NCI-H128 (cell line): ENCODE data around the gene DLL1.

Experiments
- DNase-seq: peaks from one replicate; lab custom pipeline; 2025; ENCODE audit not compliant: unreplicated experiment; lab: John Stamatoyannopoulos, UW

Gene DLL1

DNA sequence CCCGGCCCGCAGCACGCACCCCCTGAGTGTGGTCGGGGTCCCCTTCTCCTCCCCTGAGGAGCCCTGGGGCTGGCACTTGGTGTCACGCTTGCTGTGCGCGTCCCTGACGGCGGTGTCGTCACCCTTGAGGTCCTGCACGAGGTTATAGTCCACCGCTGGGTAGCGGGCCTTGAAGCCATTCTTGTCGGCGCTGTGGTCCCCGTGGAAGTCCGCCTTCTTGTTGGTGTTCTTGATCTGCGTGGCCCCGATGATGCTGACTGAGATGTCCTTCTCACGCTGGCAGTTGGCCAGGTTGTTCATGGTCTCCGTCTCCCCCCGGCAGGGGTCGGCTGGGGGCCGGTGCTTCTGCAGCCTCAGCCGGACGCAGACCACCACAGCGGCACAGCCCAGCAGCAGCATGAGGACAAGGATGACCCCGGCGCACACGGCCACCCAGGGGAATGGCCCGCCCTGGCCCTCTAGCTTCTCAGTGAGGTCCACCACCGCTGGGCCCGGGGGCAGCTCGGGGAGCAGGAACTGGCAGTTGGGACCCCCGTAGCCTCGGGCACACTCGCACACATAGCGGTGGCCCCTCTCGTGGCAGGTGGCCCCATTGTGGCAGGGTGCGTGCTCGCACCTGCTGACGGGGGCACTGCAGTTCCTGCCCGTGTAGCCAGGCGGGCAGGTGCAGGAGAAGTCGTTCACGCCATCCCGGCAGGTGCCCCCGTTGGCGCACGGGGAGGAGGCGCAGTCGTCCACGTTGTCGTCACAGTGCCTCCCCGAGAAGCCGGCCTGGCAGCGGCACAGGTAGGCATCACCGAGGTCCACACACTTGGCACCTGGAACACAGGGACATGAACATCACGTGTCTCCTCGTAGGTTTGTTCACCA lies 7.4 kb downstream of the DLL1 start:
- DNase-seq, result no peak

- DNase-seq, result no peak
These were observed 8.2 kb downstream of the DLL1 start for GRCh38 chr6:170282512-170283158.

- DNase-seq, result no peak
These were observed 9.3 kb downstream of the DLL1 start for GRCh38 chr6:170281331-170282292.

DNA sequence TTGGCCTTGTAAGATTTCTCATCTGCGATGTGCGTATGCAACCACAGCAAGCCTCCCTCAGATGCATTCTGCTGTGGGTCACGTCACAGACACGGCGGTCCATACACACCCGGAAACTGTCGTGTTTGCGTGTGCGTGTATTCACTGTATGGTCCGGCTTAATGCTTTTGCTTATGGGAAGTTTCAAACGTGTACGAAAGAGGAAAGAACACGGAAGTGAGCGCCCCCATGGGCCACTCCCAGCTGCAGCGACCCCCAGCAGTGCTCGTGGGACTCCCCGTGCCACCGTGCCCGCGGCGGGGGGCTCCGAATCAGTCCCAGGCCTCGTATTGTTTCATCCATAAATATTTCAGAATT lies 10.2 kb downstream of the DLL1 start:
- no peak for DNase-seq

DNA sequence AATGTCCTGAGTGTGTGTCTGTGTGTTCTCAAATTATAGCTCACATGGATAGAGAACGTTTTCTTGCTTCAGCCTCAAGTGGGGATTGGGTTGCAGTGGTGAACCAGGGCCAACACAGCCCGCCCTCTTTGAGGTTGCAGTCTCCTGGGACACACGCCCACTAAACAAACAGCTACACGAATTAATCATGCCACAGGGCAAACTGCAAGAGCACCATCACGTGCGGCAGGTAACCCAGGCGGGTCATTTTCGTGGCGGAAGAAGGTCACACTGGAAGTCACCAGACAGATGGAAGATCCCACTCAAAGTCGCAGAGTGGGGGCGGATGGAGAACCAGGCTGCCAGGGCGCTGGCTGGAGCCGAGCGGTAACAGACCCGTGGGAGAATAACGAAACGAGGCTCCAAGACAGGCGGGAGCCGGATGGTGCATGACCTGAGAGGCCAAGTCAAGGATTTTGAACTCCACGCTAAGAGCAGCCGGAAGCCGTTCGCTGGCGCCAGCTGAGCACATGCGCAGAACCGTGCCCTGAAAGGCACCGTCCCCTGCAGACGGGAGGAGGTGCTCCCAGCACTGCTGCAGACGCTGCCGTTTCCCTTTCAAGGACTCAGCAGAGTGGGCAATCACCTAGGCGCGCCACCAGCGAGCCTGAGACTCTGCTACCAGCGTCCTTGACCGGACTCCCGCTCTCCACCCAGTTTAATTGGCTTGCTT lies 10.7 kb downstream of the DLL1 start:
- peak; percentile 91 for DNase-seq

- DNase-seq, result no peak
These were observed 11.5 kb downstream of the DLL1 start for GRCh38 chr6:170279426-170279825.

DNA sequence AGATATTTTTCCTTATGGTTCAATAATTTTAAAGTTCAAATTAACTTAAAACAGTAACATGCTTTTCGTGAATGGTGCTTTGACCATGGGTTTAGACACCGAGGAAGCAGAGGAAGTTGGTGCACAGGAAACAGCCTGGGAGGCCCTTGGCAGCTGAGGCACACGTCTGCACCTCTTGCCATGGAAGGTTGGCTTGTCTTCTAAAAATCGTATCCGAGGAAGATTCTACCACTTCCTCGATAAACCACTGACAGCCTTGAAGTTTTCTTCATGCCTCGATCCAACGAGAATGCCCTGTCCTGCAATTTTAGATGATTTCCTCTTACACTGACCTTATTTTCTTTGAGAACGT lies 12.2 kb downstream of the DLL1 start:
- no peak for DNase-seq

- DNase-seq, result no peak
These were observed 12.8 kb downstream of the DLL1 start for GRCh38 chr6:170277893-170278742.

DNA sequence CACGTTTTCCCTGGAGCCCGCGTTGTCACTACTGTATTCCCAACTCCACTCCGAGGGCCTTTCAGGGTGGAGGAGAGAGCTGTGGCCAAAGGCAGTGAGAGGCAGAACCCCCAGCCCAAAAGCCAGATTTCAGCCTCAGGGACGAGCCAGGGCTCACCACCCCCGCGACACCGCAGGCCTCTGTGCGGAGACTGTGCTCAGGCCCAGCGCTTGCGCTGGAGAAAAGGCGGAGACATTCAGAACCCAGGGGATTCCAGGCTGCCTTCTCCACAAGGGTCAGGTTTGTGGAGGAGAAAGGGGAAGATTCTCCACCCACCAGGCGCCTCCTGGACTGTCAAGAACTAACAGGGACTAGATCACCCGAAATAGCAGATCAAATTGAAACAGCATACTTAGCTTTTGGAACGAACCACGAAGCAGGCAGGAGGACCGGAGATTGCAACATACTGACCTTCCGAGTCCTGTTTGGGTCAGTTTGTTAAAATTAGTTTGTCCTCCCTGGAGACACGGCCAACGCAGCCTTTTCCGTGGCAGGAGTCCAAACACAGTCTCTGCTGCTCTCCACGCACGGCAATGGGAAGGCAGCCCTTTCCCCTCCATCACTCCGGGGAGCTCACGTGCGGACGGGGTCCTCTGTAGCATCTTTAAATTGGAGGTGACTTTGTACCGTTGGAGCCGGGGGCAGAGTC lies 14.4 kb downstream of the DLL1 start:
- no peak for DNase-seq

DNA sequence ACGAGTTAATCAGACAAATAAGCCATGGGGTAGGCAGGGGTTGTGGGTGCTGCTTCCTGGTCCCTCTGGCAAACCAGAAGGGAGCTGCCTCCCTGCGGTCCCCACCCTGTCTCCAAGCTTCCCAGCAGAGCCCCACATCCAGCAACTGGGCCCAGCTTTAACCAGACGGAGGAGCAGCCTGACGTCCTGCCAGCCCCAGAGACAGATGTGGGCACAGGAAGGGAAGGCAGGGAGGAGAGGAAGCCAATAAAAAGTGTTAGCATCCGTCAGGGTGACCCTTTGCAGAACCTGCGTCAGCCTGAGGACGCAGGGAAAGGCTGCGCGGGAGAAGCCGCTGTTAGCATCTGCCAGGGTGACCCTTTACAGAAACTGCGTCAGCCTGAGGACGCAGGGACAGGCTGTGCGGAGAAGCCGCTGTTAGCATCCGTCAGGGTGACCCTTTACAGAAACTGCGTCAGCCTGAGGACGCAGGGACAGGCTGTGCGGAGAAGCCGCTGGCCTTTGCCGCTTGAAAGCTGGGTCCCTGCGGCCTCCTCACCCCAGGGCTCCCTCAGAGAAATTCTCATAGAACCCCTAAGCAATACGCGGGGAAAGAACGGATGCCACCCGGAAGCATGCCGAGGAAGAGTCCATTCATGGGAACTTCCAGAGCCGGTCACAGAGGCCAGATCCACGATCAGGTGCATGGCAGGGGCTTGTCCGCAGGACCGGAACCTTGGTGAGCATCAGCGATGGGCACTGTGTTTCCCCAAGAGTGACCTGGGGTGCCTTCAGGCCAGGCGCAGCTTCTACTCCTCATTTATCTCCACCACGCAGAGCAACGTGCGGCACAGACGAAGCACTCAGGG lies 15.9 kb downstream of the DLL1 start:
- DNase-seq, result no peak

GRCh38 chr6:170273681-170274080 lies 17.2 kb downstream of the DLL1 start:
- DNase-seq, result no peak

DNA sequence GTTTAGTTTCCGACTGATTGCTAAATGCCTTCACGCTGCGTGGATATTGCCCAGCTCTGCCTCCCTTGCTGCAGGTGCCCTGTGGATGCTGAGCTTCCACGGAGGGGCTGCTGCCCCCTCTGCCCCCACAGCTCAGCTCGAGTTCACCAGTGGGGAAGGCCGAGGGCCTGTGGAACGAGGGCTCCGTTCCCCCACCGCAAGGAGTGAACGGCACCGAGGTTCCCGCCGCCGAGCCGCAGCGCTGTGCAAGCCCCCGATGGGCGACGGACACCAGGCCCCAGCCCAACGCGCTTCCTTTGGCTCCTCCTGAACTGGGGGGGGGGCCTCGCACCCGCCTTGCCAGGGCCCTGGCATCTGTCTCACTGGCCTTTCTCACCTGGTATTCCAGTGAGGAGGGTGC lies 17.7 kb downstream of the DLL1 start:
- DNase-seq, result no peak

- DNase-seq, result no peak
These were observed 18.4 kb downstream of the DLL1 start for GRCh38 chr6:170272341-170273065.

GRCh38 chr6:170271771-170272314 lies 19.0 kb downstream of the DLL1 start:
- DNase-seq, result no peak

DNA sequence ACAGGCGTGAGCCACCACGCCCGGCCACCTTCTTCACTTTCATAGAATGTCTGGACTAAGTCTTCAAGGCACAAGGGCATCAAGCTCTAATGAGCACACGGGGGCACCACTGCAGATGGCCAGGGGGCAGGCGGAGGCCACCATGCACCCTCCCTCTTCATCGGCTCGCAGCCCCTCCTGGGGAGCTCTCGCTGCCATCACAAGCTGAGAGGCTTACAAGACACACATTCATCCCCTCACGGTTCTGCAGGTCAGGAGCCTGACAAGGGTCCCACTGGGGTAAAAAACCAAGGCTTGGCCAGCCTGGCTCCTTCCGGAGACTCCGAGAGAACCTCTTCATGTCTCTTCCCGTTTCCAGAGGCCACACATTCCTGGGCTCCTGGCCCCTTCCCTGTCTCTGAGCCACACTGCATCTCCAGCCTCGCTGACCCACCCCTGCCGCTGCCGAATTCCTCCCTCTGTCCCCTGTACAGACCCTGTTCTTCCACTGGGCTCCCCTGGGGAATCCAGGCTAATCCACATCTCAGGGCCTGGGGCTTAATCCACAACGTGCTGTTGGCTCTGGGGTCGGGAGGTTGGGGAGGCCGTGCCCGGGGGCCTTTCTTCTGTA lies 19.8 kb downstream of the DLL1 start:
- DNase-seq, result no peak

GRCh38 chr6:170269846-170270541 lies 20.9 kb downstream of the DLL1 start:
- no peak for DNase-seq
